Endothelial cell of umbilical vein (primary cell): Measurements from ENCODE around the gene CROCC2. TPM values are rescaled to one million over a fixed set of nuclear protein-coding genes. Genes with fewer than 3 reads are reported as not detected.

Experiments used
- BruUV-seq: library from RNA; stranded (reverse); fragments of 400-500 nt; replicated peaks from 2 replicates; lab custom pipeline; 2021; lab: Mats Ljungman, UMichigan
- CTCF ChIA-PET: fragments of 300-600, 350-600 bp; sonication (Branson Sonifier 250); formaldehyde crosslinking; loops from one replicate; lab custom pipeline; 2021; ENCODE audit warnings: antibody characterized with exemption, inconsistent platforms; lab: Charles Lee
- POLR2A ChIA-PET: fragments of 300-600, 350-600 bp; sonication (Branson Sonifier 250); formaldehyde crosslinking; loops from one replicate; lab custom pipeline; 2021; ENCODE audit warnings: antibody characterized with exemption, inconsistent platforms; lab: Charles Lee
- DNase-seq: peaks from one replicate; pipeline ENCODE4 v3.0.0-alpha.2; 2011; ENCODE audit warnings: low read depth, low spot score
- FAIRE-seq: peaks from 2 replicates; lab custom pipeline; 2011; peaks lifted over from hg19 to GRCh38; lab: Jason Lieb, UNC
- H2AFZ ChIP-seq: 2 replicates; pipeline ENCODE4 v1.6.0; 2012; ENCODE audit warnings: low read depth, low read length, control low read depth, inconsistent platforms
- H3K27ac ChIP-seq: 2 replicates; pipeline ENCODE4 v1.5.1; 2011; ENCODE audit warnings: low read depth, mild to moderate bottlenecking, control low read depth, low read length, moderate library complexity; ENCODE audit not compliant: insufficient read depth
- H3K27me3 ChIP-seq, 2 experiments: 2 replicates each; pipeline versions ENCODE4 v1.6.0 to v1.6.1; 2011; ENCODE audit warnings: low read length in 2 of 2, mixed read lengths in 1 of 2; ENCODE audit not compliant: control insufficient read depth in 2 of 2, insufficient read depth in 2 of 2
- H3K36me3 ChIP-seq, 2 experiments: 2 replicates in 1 of 2; 3 replicates in 1 of 2; pipeline ENCODE4 v1.5.1; 2011; ENCODE audit warnings: low read length in 2 of 2, mild to moderate bottlenecking in 1 of 2, moderate library complexity in 1 of 2; ENCODE audit not compliant: control insufficient read depth in 2 of 2, insufficient read depth in 2 of 2; ENCODE audit errors: extremely low read depth in 1 of 2
- H3K4me1 ChIP-seq: 3 replicates; pipeline ENCODE4 v1.5.1; 2011; ENCODE audit warnings: mild to moderate bottlenecking, low read length; ENCODE audit not compliant: control insufficient read depth, insufficient read depth; ENCODE audit errors: extremely low read depth
- H3K4me2 ChIP-seq: 2 replicates; pipeline ENCODE4 v1.6.1; 2011; ENCODE audit warnings: low read length, control low read depth, mixed read lengths; ENCODE audit not compliant: insufficient read depth
- H3K4me3 ChIP-seq, 3 experiments: fragments of 200-600 bp in 1 of 3; sonication (generic), shearing (Covaris generic) in 1 of 3; replicated peaks in 1 of 3; 2 replicates each; pipeline ENCODE4 v1.5.1; 2011 to 2016; ENCODE audit warnings: control low read depth in 3 of 3, low read length in 3 of 3, mild to moderate bottlenecking in 2 of 3, inconsistent platforms in 1 of 3, low read depth in 1 of 3, moderate library complexity in 1 of 3; ENCODE audit not compliant: insufficient read depth in 1 of 3
- H3K79me2 ChIP-seq: 2 replicates; pipeline ENCODE4 v1.6.0; 2012; ENCODE audit warnings: low read length, inconsistent platforms; ENCODE audit not compliant: control insufficient read depth, insufficient read depth
- H3K9ac ChIP-seq: replicated peaks from 2 replicates; pipeline ENCODE3; 2011; ENCODE audit warnings: low read length, control low read depth; ENCODE audit not compliant: insufficient read depth; ENCODE audit errors: extremely low read depth
- H3K9me1 ChIP-seq: replicated peaks from 3 replicates; pipeline ENCODE4 v1.6.0; 2011; ENCODE audit warnings: mild to moderate bottlenecking, low read length; ENCODE audit not compliant: control insufficient read depth, insufficient read depth; ENCODE audit errors: extremely low read depth
- H3K9me3 ChIP-seq: replicated peaks from 2 replicates; pipeline ENCODE4 v1.5.1; 2012; ENCODE audit warnings: low read length, inconsistent platforms; ENCODE audit not compliant: control insufficient read depth, insufficient read depth
- H4K20me1 ChIP-seq: replicated peaks from 2 replicates; pipeline ENCODE3; 2011; ENCODE audit warnings: mild to moderate bottlenecking, low read length; ENCODE audit not compliant: control insufficient read depth, insufficient read depth; ENCODE audit errors: extremely low read depth
- EZH2 ChIP-seq: IDR thresholded peaks from 2 replicates; pipeline ENCODE4 v1.6.1; 2012; ENCODE audit warnings: borderline replicate concordance, low read depth, mild to moderate bottlenecking, moderate library complexity, low read length, inconsistent platforms; ENCODE audit not compliant: severe bottlenecking
- FOS ChIP-seq: IDR thresholded peaks from 2 replicates; pipeline ENCODE4 v1.6.1; 2011; ENCODE audit warnings: mild to moderate bottlenecking, low read length, moderate library complexity, borderline replicate concordance; ENCODE audit not compliant: insufficient read depth
- GATA2 ChIP-seq: IDR thresholded peaks from 2 replicates; pipeline ENCODE4 v1.7.0; 2011; ENCODE audit warnings: low read depth, mild to moderate bottlenecking, moderate library complexity, mixed read lengths, low read length; ENCODE audit not compliant: insufficient read length, insufficient read depth
- JUN ChIP-seq: IDR thresholded peaks from 2 replicates; pipeline ENCODE4 v1.6.1; 2011; ENCODE audit warnings: borderline replicate concordance, low read depth; ENCODE audit not compliant: insufficient read length, insufficient read depth
- MAX ChIP-seq: IDR thresholded peaks from 2 replicates; pipeline ENCODE4 v1.6.1; 2011; ENCODE audit not compliant: insufficient read depth, insufficient read length
- POLR2A ChIP-seq: IDR thresholded peaks from 2 replicates; pipeline ENCODE4 v1.6.1; 2012; ENCODE audit warnings: low read depth, mild to moderate bottlenecking, control low read depth, low read length
- POLR2AphosphoS5 ChIP-seq: IDR thresholded peaks from 2 replicates; pipeline ENCODE4 v1.6.1; 2012; ENCODE audit warnings: low read depth, mild to moderate bottlenecking, control low read depth, low read length, moderate library complexity; ENCODE audit not compliant: insufficient read depth
- dilution Hi-C: fragments of 300-500 bp; cut with MboI; formaldehyde crosslinking; loops from one replicate; pipeline ENCODE4 v1.15.0; 2019; ENCODE audit warnings: low sequenced_read_pairs; ENCODE audit not compliant: extremely low pct_ligation_motif_present
- intact Hi-C: fragments of 100-400 bp; cut with micrococcal nuclease; formaldehyde crosslinking; loops from one replicate; pipeline ENCODE4 v1.10.0; 2022
- polyA plus RNA-seq, 4 experiments: library from polyadenylated mRNA; depleted of rRNA in 3 of 4; stranded (reverse) in 3 of 4; unstranded in 1 of 4; fragments of >200 nt; gene quantifications; 2 replicates each; pipeline versions ENCODE4 v1.2.1 to v1.2.3, GENCODE V29; 2011 to 2012; ENCODE audit warnings: missing spikeins in 1 of 4
- total RNA-seq: library from RNA; stranded (reverse); gene quantifications from 2 replicates; pipeline ENCODE4 v1.2.3, GENCODE V29; 2021

The CROCC2 gene
- total and polyA plus RNA-seq, 2 donors (not counting 3 experiments of a cell fraction or from before 2014, with no cell fraction given) = not detected

- POLR2A ChIA-PET = no interaction called here
- CTCF ChIA-PET = interaction anchor here (1.3 kb wide), 1 partner anchor 13 kb away, joined by 3 read pairs; no protein-coding TSS in a partner anchor
- FAIRE-seq (no peak), DNase-seq (no peak)
- no TSS peak for BruUV-seq
- dilution Hi-C loops (no loop called here), intact Hi-C loops (loop anchor here (5.0 to 10.0 kb wide), 3 partner anchors 218 to 641 kb away; partner anchors contain the start of genes ATG4B, DUSP28, RNPEPL1 and THAP4)
- H3K9me1 ChIP-seq = no peaks in the 10 kb centered on the region
- H3K79me2 ChIP-seq = peaks cover 4% of the 10 kb centered on the region
- no peaks in the 10 kb centered on the region for H3K27me3 ChIP-seq
- H3K9ac ChIP-seq = no peak overlapping the region
- H3K4me2 ChIP-seq = no peak overlapping the region
- no peak overlapping the region for H2AFZ ChIP-seq
- TF ChIP-seq GATA2 (no peak), POLR2AphosphoS5 (no peak), EZH2 (no peak), POLR2A (no peak), JUN (no peak), FOS (no peak), MAX (no peak)
- no peaks in the 10 kb centered on the region for H3K36me3 ChIP-seq
- H3K4me3 ChIP-seq = no peak overlapping the region
- no peak overlapping the region for H3K27ac ChIP-seq
- no peaks in the 10 kb centered on the region for H4K20me1 ChIP-seq
- H3K9me3 ChIP-seq = no peaks in the 10 kb centered on the region
- H3K4me1 ChIP-seq = peaks cover 19% of the 10 kb centered on the region
These were observed 90.7 kb downstream of the CROCC2 start for GRCh38 chr2:240996834-240997140.
